Measurements from ENCODE around the gene STIMATE.
A peak's percentile ranks its signal among the peaks of the same experiment; 100 is the strongest.

STIMATE gene
- 1.5 to 3.3 (median 2.0) reads per million in 3 experiments for total RNA-seq

DNA sequence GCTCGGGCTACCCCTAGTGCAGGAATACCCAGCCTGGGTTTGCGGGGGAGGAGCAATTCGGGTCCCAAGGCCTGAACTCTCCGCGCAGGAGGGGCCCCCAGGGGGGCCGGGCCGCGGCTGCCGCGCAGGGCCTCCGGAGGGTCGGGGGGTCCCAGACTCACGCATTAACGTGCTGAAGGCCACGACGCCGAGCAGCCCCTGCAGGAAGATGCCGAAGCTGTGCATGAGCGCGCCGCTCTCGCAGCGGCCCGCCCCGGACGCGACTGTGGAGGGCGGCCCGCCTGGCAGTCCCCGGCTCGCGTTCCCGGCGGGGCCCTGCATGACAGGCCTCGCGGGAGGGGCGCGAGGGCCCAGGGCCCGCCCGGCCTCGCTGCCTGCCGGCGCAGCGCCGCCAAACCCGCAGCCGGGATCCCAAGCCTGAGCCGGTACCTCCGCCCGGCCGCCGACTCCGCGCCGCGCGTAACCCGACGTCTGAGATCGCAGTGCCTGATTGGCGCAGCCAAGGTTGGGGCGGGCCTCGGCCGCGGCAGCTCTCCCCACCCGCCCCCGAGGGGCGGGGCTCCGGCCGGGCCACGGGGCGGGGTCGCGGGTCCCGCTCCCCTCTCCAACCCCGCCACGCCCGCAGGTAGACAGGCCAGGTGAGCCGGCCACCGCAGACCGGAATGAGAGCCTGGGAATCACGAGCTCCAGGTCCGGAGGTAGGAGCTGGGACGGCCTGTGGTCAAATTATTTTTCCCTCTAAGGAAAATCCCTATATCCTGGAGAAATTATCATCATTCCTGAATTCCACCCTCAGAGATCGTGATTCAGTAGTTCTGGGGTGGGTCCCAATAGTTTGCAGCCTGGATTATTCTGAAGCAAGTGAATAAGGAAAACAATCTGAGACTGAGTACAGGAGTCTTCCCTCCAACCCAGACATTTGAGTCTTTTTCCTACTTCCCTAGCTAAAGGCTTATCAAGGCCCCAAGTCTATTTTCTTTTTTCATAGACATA lies at the start of gene STIMATE:
TSS of gene STIMATE (minus strand) at position 419 of the 993 bp plus-strand sequence. CDS start at position 321, 98 bp downstream.
- DNase-seq = peak; percentile 88

DNA sequence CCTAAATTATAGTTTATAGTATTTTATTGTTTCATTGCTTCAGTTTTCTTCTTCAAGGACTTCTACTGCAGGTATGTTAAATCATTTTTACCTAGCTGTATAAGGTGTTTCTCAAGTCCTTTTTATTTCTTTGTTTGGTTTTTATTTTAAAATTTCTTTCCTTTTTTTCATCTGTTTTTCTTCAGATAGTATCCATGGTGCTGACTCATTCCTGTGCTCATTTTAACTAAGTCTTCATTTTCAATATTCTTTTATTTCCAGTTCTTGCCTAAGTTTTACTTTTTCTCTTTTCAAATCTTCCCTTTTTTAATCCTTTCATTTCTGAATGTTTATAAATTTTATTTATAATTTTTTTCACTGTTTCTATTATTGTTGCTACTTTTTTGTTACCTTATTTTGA lies 42.3 kb upstream of the STIMATE start:
- no peak for DNase-seq

DNA sequence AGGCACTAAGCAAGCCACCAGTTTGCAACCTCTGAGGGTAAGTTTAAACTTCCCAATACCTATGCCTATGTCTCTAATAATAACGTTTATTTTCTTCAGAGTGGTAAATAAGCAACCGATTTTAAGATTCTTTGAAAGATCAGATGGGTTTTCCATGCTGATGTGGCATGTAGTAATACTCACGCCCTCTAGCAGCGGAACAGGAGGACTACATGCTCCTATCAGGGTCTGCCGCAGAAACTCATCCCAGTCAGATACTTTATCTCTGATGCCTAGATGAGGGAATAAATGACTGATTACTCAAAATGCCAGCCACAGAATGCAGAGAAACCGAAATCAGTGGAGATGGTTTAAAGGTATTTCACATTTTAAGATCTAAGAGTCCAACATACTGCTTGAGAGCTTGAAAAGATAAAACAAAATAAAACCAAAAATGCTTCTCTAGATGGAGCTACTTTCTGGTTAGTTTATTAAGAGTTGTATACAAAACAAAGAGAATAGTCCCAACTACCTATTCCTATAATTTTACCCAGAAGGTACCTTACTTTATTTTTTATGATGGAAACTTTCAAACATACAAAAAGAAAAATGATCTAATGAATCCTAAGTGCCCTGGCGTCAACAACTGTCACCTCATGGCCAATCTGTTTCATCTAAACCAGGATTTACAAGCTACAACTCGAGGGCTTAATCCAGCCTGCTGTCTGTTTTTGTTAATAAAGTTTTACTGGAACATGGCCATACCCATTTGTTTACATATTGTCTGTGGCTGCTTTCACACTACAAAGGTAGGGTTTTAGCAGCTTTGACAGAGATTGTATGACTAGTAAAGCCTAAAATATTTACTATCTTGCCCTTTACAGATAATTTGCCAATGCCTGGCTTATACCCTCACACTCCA lies 37.5 kb upstream of the STIMATE start:
- peak; percentile 31 for DNase-seq

DNA sequence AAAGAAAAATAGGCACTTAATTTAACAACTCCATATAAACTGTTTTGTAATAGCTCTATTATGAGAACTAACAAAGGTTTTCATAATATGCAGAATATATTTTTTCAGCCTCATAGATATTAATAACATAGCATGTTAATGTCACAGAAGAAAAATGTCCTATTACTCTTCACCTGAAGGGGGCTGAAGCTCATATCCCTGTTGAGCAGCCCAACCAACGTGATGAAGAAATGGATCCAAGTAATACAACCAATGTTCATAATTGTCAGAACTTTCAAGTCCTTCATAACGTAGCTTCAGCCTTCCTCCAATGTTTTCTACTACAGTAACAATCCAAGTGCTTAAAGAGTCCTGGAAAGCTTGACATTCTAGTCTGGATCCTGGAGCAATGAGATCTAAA lies 34.5 kb upstream of the STIMATE start:
- DNase-seq = no peak

DNA sequence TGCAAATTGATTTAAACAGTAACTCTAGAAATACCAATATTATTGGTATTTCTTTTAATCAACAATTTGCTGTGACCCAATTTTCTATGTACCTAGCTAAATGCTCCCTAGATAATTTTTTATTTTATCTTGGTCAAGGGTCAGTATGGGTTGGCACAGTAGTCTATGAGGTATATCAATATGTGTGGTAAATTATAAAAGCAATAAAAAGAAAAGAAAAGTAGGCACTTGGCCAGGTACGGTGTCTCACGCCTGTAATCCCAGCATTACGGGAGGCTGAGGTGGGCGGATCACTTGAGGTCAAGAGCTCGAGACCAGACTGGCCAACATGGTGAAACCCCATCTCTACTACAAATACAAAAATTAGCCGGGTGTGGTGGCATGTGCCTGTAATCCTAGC lies 34.0 kb upstream of the STIMATE start:
- no peak for DNase-seq

DNA sequence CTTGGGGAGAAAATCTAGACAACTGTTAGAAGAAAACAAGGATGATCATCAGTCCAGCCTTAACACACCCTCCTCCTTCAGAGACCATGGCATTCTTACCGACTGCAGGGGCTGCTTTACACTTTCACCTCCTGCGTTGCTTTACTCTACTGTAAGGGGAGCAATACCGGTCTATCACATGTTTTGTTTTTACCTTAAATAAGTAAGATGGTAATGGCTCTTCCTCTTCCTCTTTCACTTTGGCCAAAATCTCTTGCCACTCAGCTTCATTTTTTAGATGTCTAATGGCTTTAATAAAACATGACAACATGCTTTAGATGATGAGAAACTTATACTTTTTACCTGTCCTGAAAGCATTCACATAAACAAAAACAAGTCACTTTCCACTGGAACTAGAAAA lies 33.4 kb upstream of the STIMATE start:
- DNase-seq = no peak

DNA sequence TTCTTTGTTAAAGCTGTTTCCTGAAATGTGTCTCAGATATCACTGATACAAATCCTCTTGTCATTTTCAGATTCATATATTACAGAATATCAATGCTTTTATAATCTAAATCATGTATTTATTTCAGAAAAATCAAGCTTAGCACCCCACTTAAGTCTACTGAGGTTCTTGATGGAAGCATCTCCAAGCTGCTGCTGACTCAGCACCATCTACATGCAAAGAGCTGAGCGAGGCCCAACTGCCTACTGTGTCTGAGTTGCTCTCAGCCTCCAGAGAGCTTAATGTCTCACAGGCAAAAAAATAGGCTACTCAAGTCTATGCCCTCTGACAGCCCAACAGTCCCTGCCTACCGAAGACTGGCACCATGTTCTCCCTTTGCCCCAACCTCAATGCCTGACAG lies 29.2 kb upstream of the STIMATE start:
- DNase-seq = no peak

DNA sequence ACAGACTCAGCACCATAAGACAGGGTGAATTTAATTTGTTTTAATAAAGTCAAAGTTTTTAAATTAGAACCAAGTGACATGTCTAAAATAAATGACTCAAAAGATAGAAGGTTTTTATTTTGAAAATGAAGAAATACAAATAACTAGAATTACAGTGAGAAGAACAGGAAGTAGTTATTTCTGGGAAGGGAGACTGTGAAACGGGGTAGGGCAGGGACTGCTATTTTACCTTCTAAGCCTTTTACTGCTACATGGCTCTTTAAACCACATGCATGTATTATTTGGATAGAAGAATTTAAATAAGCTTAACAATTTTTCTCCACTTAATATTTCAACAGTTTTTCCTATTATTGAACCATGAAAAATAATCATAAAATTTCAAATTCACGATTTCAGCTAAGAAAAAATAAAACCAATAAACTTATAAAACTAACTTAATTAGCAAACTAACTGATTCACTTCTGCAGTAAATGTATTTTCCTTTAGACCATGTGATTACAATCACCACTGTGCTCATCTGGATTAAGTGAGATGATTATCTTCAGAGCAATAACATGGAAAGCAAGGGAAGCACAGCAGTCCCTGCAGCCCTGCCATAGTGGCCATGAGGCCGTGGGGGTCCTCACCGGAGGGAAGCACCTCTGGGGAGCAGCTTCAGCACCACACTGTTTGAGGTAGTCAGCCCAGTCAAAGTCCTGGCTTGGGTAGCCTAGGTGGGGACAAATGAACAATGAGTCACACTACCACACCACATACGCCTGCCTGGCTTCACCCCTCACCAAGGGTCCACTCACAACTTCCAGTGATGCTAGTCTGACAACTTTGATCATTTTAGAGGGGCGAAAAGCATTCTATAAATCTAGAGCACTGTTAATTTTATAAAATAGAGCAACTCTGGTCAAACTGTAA lies 28.3 kb upstream of the STIMATE start:
- DNase-seq = no peak

DNA sequence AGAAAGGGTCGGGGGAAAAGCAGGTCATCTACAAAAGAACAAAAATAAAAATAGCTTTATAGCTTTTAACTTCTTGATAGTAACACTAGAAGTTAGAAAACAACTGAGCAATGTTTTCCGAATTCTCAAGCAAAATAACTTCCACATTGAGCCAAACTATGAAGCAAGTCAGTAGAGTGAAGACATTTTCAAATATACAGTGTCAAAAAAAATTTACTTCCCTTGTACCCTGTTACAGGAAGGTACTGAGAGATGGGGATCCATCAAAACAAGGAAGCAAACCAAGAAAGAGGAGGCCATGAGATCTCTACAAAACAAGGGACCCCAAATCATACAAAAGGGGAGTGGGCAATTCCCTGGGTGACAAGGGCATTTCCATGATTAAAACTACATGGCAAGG lies 26.6 kb upstream of the STIMATE start:
- no peak for DNase-seq

DNA sequence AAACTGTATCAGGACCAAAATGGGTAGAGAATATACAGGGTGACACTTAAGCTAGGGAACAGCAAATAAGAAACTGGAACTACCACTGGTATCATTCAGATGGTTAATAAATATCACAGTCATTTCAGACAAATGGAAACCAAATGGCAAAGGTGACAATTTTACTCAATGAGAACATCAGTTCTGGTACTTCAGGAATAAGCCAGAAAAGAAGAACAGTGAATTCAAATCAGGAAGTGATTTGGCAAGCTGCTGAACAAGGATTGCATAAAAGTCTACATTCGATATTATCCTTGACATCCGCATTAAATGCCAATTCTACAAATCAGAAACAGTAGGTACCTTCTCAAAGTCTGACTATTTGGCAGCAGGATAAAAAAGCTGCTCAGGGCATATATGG lies 23.5 kb upstream of the STIMATE start:
- DNase-seq = no peak

DNA sequence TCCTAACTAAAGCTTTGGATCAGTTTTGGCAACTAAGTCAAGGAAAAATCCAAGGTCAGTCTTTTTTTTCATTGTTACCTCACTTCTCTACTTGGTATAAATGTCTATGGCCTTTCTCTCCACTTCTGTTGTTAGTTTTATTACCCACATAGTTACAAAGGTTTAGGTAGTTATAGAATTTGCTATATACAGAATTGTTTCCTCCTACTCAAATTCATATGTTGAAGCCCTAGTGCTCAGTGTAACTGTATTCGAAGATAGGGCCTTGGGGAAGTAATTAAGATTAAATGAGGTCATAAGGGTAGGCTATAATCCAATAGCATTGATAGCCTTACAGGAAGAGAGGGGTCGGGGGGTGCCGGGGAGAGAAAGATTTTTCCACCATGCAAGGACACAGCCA lies 19.7 kb upstream of the STIMATE start:
- no peak for DNase-seq

DNA sequence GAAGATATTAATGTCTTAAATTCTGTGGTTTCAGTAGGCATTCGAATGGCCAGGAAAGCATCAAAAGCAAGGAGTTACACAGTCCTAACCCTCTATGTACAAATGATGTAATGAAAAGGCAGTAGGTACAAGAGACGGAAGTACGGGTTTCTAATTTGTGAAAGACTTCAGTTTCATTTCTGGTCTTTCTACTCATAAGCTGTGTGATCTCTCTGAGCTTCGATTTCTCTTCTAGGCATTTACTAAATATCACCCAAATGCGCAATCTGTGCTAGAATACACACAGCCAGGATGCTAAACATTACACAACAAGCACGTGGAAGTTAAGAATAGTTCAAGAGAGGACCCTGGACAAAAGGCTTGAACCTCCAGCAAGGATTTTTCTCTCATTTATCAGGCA lies 17.9 kb upstream of the STIMATE start:
- DNase-seq = no peak

DNA sequence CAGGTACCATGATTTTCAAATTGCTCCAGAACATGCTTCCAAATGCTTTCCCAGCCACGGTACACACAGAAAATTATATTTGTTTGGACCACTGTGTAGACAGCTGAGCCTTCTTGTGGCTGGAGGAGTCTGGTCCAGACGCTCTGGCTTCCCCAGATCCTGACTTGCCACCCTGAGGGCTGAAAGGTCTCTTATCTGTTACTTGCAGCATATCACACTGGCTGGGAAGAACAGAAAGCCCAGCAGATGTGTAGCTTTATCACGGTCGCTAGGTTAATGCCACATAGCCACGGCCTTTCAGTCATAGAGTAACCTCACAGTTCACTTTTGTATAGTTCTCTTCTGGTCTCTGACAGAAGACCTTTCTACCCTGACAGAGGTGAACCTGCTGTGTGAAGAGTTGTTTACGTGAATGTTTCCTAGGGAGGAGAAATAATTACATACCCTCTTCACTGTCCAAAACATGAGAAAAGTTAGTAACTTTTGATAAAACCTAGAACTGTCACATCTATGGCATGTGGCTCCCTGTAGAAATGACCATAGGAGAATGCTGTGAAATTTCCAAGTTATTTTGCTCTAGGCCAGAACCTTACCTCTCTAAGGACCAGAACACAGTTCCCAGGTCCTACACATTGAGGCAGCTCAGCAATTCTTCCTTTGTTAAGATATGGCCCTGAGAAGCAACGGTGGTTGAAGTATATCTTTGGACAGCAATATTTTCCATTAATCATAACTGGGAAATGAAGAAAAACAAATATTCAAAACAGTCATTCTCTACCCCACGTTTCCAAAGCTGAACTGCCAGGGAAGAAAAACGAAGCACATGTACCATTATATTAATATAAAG lies 15.8 kb upstream of the STIMATE start:
- DNase-seq = no peak

DNA sequence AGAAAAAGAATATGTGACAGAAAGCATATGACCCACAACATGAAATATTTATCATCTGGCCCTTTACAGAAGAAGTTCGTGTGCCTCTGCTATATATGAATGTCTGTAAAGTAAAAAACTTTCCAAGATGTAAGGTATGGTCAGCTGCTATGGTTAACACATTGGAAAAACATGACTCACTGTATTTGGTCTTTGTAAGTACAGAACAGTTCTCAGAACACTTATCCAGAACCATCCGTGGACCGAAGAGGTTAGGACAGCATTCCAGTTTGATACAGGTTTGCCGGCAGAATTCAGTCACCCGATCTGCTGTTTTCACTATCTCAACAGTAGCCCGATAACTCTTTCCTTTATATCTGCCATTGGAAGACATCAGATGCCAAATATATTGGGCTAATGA lies 13.5 kb upstream of the STIMATE start:
- DNase-seq = no peak

DNA sequence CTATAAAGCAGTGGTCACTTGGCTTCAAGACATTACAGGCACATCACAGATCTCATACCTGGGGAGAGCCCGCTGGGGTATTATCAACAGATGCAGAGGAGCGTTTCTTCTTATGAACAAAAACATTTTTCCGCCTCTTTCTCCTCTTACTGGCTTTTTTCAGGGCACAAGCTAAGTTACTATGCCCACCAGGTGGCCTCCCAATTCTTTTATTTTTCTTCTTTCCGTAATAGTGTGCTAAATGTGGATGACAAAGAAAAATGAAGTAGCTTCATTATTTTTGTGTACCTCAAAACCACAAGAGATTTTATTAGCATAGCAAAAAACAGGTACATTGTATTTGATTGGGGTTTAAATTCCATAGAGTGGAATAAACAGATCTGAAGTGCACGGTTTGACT lies 10.1 kb upstream of the STIMATE start:
- no peak for DNase-seq

DNA sequence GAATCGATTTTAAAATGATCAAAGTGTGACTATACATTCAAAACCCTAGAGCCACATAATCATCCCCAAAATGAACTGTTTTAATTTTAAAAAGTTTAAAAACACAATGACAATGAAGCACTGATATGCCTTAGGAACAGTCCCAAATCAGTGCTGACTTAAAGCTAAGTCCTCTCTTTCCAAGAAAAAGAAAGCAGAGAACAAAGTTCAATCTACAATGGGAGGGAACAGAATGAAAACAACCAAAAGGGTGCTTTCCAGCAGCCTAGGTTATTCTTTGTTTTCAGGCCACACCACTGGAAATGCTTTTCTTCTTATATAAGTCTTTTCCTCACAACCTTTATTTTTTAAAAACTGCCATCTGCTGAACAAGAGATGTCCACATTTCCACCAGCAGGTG lies 7.2 kb upstream of the STIMATE start:
- DNase-seq = no peak

DNA sequence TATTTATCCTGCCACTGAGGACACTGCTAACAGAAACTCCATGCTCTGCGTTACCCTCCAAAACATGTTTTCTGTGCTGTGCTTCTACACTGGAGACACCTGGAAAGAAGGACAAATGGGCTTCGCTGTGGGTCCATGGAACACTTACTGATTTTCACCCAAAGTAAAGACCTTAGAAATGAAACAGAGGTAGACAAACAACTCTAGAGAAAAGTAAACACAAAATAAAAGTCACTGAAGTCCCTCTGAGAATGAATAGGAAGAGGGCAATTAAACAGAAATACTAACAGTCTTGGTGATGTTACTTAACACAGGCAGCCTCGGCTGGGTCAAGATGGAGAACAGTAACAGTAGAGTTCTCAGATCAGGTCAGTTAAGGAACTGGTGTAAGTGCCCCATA lies 6.7 kb upstream of the STIMATE start:
- no peak for DNase-seq

DNA sequence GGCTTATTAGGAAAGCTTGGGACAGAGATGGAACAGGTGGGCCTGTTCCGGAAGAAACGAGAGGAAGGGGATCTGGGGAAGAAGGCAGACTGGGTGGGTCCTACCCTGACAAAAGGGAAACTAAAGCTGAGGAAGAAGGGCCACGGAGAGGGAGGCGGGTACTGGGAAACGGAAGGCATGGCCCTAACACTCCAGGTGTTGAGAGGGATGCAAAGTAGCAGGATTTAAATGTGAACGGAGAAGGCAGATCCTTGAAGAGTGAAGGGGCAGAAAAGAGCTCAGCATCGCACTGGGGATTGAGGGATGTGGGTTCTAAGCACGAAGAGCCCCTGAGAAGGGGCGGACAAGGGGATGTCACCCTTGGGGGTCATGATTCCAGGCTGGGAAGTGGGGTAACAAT lies 735 bp downstream of the STIMATE start:
- no peak for DNase-seq

DNA sequence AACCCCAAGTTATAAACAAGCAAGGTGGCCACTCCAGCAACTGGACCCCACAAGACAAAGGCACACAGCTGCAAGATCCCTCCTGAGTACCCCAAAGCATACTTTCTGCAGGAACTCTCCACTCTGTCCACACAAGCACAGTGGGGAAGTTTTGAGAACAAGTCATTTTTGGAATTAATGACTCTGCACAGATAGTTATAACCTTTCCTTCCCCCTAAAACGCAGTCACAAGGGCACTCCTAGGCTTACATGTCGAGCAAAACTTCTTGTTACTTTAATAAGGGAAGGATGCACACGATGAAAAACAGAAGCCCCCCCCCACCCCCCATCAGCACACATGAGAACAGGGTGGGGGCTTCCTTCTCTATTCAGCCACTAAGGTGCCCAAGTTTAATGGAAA lies 1.2 kb downstream of the STIMATE start:
- no peak for DNase-seq

DNA sequence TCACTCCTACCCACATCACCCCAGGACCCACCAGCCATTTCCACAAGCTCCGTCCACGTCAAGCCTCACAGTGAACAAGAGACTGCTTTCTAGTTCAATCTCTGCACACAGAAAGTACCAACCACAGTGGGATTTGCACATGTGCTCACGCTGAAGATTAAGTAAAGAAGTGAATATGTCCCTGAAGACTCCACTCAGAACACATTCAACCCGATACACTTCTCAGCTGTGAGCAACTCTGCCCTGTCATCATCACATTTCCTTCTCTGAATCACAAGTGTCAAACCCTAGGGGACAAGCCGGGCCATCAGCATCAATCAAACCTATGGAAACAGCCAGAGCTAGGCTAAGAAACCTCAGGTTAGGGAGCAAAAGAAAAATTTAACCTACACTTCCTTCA lies 1.9 kb downstream of the STIMATE start:
- DNase-seq = no peak

DNA sequence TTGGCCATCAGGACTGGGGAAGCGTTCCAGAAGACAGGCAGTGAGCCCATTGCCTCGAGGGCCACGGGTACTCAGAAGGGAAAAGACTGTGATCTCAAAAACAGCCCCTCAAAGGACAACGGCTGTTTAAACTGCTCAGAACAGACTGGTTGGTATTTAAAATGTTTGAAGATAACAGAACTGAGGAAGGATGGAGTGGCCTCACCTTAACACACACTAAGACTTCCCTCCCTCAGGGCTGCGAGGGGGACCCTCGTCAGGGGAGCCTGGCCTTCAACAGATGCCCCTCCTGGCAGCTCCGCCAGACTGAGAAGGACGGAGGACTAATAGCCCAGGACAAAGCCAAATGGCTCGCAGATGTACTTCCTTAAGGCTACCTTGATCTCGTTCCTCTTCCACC lies 2.6 kb downstream of the STIMATE start:
- DNase-seq = no peak

DNA sequence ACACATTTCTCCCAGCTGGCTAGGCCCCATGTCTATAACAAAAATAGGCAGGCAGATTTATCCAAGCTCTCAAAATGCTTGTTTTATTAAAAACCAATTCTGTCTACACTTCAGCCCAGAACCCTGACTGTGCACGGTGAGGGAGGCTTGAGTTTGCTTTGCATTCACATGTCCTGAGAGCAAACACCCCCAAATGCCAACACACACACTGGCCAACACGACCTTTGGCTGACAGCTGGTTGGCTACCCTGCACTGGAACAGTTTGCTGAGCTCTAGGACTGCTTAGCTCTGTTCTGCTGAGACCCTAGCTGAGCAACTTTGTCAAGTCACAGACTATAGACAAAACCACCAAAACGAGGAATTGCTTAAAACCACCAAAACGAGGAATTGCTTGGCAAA lies 3.6 kb downstream of the STIMATE start:
- DNase-seq = no peak
